Epithelial cell of esophagus (primary cell): ENCODE data around the gene GHR.
A peak's percentile ranks its signal among the peaks of the same experiment; 100 is the strongest.

Source experiments
- DNase-seq: peaks from one replicate; pipeline ENCODE4 v3.0.0; 2010; ENCODE audit warnings: low read depth
- H3K4me3 ChIP-seq: 2 replicates; pipeline ENCODE4 v1.5.1; 2011; ENCODE audit warnings: mild to moderate bottlenecking, low read length, control low read depth
- TF ChIP-seq, protein P1 (sequence below): IDR thresholded peaks from 2 replicates; pipeline ENCODE4 v1.5.1; 2011; ENCODE audit warnings: low read depth, mild to moderate bottlenecking, low read length, control low read depth, inconsistent platforms; ENCODE audit not compliant: insufficient read depth; ENCODE audit errors: missing control alignments

GHR gene

DNA sequence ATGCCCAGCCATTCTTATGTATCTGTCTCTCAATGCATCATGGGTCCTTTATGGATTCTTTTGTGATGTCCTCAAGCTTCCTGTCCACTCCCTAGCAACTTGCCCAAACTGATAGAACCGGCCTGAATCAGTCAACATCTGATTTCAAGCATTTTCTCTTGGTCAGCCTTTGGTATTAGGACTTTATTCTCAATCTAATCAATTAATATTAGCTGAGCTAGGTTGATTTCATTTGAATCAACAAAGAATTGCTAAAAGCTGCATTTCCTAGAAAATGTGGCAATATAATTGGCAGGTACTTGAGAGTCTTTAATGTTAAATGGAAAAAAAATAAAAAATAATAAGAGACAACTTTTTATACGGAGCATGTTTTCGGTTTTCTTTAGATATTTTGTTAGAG, 121.8 kb downstream of the GHR start:
- TF ChIP-seq, protein P1, sequence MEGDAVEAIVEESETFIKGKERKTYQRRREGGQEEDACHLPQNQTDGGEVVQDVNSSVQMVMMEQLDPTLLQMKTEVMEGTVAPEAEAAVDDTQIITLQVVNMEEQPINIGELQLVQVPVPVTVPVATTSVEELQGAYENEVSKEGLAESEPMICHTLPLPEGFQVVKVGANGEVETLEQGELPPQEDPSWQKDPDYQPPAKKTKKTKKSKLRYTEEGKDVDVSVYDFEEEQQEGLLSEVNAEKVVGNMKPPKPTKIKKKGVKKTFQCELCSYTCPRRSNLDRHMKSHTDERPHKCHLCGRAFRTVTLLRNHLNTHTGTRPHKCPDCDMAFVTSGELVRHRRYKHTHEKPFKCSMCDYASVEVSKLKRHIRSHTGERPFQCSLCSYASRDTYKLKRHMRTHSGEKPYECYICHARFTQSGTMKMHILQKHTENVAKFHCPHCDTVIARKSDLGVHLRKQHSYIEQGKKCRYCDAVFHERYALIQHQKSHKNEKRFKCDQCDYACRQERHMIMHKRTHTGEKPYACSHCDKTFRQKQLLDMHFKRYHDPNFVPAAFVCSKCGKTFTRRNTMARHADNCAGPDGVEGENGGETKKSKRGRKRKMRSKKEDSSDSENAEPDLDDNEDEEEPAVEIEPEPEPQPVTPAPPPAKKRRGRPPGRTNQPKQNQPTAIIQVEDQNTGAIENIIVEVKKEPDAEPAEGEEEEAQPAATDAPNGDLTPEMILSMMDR, result no peak
- no peak overlapping the region for H3K4me3 ChIP-seq
- DNase-seq, result no peak

DNA sequence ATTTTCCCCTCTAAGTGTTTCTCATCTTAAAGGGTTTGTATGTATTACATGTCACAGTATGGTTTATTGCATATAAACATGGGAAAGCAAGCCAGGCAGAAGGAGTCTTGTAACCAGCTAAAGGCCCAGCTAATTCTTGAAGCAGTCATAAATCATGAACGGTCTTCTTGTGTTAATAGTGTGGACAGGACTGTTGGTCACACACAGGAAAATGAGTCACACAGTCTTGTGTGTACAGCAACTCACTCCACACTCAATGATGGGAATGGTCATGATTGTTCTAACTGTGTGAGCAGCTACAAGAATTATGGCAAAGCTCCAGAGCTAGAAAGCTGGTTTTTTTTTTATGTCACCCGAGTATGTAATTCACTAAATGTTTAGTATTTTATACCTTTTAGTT, 123.9 kb downstream of the GHR start:
- TF ChIP-seq, protein P1, result no peak
- peak; percentile 83 for DNase-seq

DNA sequence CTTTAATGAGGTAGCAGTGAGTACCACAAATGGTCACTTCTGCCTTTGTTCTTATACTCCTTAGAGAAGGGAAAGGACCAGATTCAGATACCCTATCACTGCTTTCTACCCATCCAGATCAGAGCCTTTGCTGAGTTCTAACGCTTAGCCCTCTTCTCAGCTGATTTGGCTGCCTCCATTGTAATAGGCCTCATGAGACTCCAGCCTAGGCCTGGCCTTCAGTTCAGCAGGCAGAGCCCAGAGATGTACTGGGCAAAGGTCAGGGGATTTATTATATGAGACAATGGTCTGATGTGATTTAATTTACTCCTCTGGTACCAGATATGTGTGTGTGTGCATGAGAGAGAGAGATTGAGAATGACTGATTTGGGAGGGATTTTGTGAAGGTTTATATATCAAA, 124.7 kb downstream of the GHR start:
- no peak overlapping the region for H3K4me3 ChIP-seq
- DNase-seq, result no peak
- TF ChIP-seq, protein P1, result no peak

More for the DNA sequence above, 123.9 kb downstream of the GHR start:
- H3K4me3 ChIP-seq, result no peak overlapping the region

DNA sequence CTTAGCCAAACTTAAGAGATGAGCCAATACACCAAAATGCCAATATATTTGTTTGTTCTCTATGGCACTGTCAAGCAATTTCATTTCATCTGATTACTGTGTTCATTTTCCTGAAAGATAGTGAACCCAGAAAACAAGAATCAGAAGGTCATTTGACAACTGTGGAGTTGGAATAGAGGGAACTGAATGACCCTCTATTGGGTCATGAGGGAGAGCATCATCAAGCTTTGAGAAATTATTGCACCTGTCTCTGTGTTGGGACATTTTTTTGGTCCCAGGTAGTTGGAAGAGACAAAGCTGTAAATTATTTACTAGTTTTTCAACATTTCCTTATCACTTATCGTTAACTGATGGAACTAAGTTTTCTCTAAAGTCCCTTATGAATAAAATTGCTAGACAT, 129.4 kb downstream of the GHR start:
- TF ChIP-seq, protein P1, result no peak
- DNase-seq, result no peak
- no peak overlapping the region for H3K4me3 ChIP-seq

DNA sequence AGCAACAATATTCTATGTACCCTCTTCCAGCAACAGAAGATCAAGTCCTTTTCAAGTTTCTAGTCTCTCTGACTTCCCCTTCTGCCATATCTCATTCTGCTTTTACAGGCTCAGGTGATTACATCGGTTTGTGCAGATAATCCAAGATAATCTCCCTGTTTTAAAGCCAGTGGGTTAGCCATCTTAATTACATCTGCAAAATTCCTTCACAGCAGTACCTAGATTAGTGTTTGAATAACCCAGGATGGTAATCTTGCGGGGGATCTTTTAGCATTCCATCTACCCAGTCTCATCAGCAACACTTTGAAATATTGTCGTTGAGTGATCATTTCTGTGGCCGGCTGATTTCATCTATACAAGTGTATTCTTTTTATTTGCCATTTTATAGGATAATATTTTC, 130.2 kb downstream of the GHR start:
- no peak for DNase-seq
- H3K4me3 ChIP-seq, result no peak overlapping the region
- TF ChIP-seq, protein P1, result no peak

GRCh38 chr5:42555010-42555409, 131.8 kb downstream of the GHR start:
- H3K4me3 ChIP-seq, result no peak overlapping the region
- TF ChIP-seq, protein P1, result no peak
- no peak for DNase-seq

DNA sequence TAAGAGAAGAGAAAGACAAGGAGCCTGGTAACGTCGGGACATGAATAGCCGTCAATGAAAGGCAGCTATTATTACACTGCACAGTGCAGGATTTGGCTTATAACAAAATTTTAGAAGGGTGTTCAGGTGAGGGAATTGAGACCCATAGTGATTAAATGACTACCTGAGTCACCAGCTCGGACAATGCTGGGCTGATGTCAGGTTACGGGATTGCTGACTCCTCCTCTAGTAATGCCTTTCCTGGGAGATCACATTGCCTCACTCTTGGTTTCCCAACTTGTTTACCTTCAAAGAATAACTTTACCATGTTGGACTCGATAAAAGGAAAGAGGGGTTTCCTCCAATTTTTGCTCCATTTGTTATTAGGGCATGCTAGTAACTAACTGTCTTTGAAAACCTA, 132.6 kb downstream of the GHR start:
- peak; percentile 90 for DNase-seq
- no peak overlapping the region for H3K4me3 ChIP-seq
- TF ChIP-seq, protein P1, result no peak
